Transverse colon (tissue), 4 donors: ENCODE data around the gene EPB41L4B.

ENCODE experiments used
- EP300 ChIP-seq: sonication (generic); formaldehyde crosslinking; IDR thresholded peaks from one replicate; pipeline ENCODE4 v1.6.1; 2017; ENCODE audit warnings: antibody characterized with exemption, low read depth
- POLR2A ChIP-seq: fragments of 450-650 bp; IDR thresholded peaks from one replicate; pipeline ENCODE4 v1.6.1; 2016; ENCODE audit warnings: antibody characterized with exemption, mild to moderate bottlenecking, moderate library complexity
- POLR2AphosphoS5 ChIP-seq, 3 donors: sonication (generic); formaldehyde crosslinking; IDR thresholded peaks; one replicate each; pipeline ENCODE4 v1.6.1; 2016; ENCODE audit warnings: antibody characterized with exemption in 3 of 3
- TF ChIP-seq, protein P1 (sequence below), 5 experiments: fragments of 200-600 bp in 3 of 5; fragments of 450-650 bp in 2 of 5; sonication (generic) in 3 of 5; IDR thresholded peaks; 1 replicate in 2 of 5; 2 replicates in 3 of 5; pipeline ENCODE4 v1.5.1; 2016 to 2017; ENCODE audit warnings: antibody characterized with exemption in 5 of 5, inconsistent platforms in 3 of 5, mild to moderate bottlenecking in 2 of 5, moderate library complexity in 1 of 5

DNA sequence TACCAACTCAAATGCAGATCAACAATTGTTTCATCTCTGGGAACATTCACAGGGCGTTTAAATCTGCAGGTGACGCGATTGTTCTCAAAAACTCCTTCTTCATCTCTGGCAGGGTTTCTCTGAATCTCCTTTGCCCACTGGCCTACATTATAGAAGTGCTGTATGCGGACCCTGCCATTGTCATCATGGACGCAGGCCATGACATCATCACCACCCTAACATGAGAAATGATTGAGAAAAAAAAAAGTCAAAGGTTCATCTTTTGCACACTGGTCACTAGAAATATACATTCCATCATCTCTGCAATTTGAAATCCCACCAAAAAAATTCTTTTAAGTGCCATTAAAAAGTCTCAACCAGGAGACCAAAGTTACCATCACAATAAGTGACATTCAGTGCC, 179.5 kb downstream of the EPB41L4B start:
- TF ChIP-seq, protein P1, sequence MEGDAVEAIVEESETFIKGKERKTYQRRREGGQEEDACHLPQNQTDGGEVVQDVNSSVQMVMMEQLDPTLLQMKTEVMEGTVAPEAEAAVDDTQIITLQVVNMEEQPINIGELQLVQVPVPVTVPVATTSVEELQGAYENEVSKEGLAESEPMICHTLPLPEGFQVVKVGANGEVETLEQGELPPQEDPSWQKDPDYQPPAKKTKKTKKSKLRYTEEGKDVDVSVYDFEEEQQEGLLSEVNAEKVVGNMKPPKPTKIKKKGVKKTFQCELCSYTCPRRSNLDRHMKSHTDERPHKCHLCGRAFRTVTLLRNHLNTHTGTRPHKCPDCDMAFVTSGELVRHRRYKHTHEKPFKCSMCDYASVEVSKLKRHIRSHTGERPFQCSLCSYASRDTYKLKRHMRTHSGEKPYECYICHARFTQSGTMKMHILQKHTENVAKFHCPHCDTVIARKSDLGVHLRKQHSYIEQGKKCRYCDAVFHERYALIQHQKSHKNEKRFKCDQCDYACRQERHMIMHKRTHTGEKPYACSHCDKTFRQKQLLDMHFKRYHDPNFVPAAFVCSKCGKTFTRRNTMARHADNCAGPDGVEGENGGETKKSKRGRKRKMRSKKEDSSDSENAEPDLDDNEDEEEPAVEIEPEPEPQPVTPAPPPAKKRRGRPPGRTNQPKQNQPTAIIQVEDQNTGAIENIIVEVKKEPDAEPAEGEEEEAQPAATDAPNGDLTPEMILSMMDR (IDR thresholded peaks at IDR 0.05), result no peak
- TF ChIP-seq POLR2A, result no peak
- TF ChIP-seq POLR2AphosphoS5 (IDR thresholded peaks at IDR 0.05), result no peak
- TF ChIP-seq EP300, result no peak
